ENCODE results near the gene MEGF6. TPM values are rescaled to one million over a fixed set of nuclear protein-coding genes. Genes with fewer than 3 reads are reported as not detected.

MEGF6 gene
- total RNA-seq, 1 experiment from 2014 or later: 32.4 TPM

- no peak overlapping the region for H3K27ac Mint-ChIP-seq (ENCODE audit: unreplicated experiment)
- H3K9me3 Mint-ChIP-seq (ENCODE audit: low read depth, unreplicated experiment): no peaks in the 10 kb centered on the region
- TF ChIP-seq, protein P1, sequence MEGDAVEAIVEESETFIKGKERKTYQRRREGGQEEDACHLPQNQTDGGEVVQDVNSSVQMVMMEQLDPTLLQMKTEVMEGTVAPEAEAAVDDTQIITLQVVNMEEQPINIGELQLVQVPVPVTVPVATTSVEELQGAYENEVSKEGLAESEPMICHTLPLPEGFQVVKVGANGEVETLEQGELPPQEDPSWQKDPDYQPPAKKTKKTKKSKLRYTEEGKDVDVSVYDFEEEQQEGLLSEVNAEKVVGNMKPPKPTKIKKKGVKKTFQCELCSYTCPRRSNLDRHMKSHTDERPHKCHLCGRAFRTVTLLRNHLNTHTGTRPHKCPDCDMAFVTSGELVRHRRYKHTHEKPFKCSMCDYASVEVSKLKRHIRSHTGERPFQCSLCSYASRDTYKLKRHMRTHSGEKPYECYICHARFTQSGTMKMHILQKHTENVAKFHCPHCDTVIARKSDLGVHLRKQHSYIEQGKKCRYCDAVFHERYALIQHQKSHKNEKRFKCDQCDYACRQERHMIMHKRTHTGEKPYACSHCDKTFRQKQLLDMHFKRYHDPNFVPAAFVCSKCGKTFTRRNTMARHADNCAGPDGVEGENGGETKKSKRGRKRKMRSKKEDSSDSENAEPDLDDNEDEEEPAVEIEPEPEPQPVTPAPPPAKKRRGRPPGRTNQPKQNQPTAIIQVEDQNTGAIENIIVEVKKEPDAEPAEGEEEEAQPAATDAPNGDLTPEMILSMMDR (IDR thresholded peaks at IDR 0.05; ENCODE audit: unreplicated experiment): no peak
- no peaks in the 10 kb centered on the region for H3K27me3 Mint-ChIP-seq (ENCODE audit: unreplicated experiment)
- H3K4me3 Mint-ChIP-seq (ENCODE audit: low read depth, unreplicated experiment): peak overlapping the region; percentile 22
- CTCF ChIA-PET: no interaction called here
- H3K36me3 Mint-ChIP-seq (ENCODE audit: insufficient read depth, unreplicated experiment): peaks cover 39% of the 10 kb centered on the region
- no peak for DNase-seq
- no TSS peak for BruUV-seq (replicated peaks)
- intact Hi-C loops (cut with micrococcal nuclease; ENCODE audit: unreplicated experiment): no loop called here
- H3K4me1 Mint-ChIP-seq (ENCODE audit: low read depth, unreplicated experiment): peaks cover 39% of the 10 kb centered on the region
Observed at GRCh38 chr1:3456964-3457909, 154.1 kb downstream of the MEGF6 start.

- Mint-ChIP-seq H3K4me3 (ENCODE audit: low read depth, unreplicated experiment) (no peak overlapping the region), H3K27me3 (ENCODE audit: unreplicated experiment) (no peaks in the 10 kb centered on the region), H3K4me1 (ENCODE audit: low read depth, unreplicated experiment) (peaks cover 39% of the 10 kb centered on the region), H3K9me3 (ENCODE audit: low read depth, unreplicated experiment) (no peaks in the 10 kb centered on the region), H3K27ac (ENCODE audit: unreplicated experiment) (no peak overlapping the region), H3K36me3 (ENCODE audit: insufficient read depth, unreplicated experiment) (peaks cover 39% of the 10 kb centered on the region)
- intact Hi-C loops (cut with micrococcal nuclease; ENCODE audit: unreplicated experiment): no loop called here
- CTCF ChIA-PET: no interaction called here
- TF ChIP-seq, protein P1 (IDR thresholded peaks at IDR 0.05; ENCODE audit: unreplicated experiment): no peak
- no TSS peak for BruUV-seq (replicated peaks)
- DNase-seq: no peak
Observed at GRCh38 chr1:3456449-3456963, 154.8 kb downstream of the MEGF6 start.

- Mint-ChIP-seq H3K4me3 (ENCODE audit: low read depth, unreplicated experiment) (peak overlapping the region; percentile 72), H3K27me3 (ENCODE audit: unreplicated experiment) (peaks cover under 1% of the 10 kb centered on the region), H3K4me1 (ENCODE audit: low read depth, unreplicated experiment) (peaks cover 37% of the 10 kb centered on the region), H3K36me3 (ENCODE audit: insufficient read depth, unreplicated experiment) (peaks cover 35% of the 10 kb centered on the region), H3K9me3 (ENCODE audit: low read depth, unreplicated experiment) (no peaks in the 10 kb centered on the region), H3K27ac (ENCODE audit: unreplicated experiment) (peak overlapping the region; percentile 47)
- intact Hi-C loops (cut with micrococcal nuclease; ENCODE audit: unreplicated experiment): no loop called here
- CTCF ChIA-PET: no interaction called here
- no peak for DNase-seq
- BruUV-seq (replicated peaks): no TSS peak
- TF ChIP-seq, protein P1 (IDR thresholded peaks at IDR 0.05; ENCODE audit: unreplicated experiment): no peak
Observed at GRCh38 chr1:3455670-3456448, 155.4 kb downstream of the MEGF6 start.

GRCh38 chr1:3454811-3455618 is 156.3 kb downstream of the MEGF6 start:
- CTCF ChIA-PET: interaction anchor here (3.2 kb wide), 1 partner anchor 164 kb away, joined by 41 read pairs; no protein-coding TSS in a partner anchor
- peaks cover 29% of the 10 kb centered on the region for H3K4me1 Mint-ChIP-seq (ENCODE audit: low read depth, unreplicated experiment)
- no peaks in the 10 kb centered on the region for H3K9me3 Mint-ChIP-seq (ENCODE audit: low read depth, unreplicated experiment)
- TF ChIP-seq, protein P1 (IDR thresholded peaks at IDR 0.05; ENCODE audit: unreplicated experiment): no peak
- intact Hi-C loops (cut with micrococcal nuclease; ENCODE audit: unreplicated experiment): no loop called here
- H3K4me3 Mint-ChIP-seq (ENCODE audit: low read depth, unreplicated experiment): peak overlapping the region; percentile 72
- DNase-seq: peak; percentile 66
- H3K27me3 Mint-ChIP-seq (ENCODE audit: unreplicated experiment): peaks cover 9% of the 10 kb centered on the region
- H3K36me3 Mint-ChIP-seq (ENCODE audit: insufficient read depth, unreplicated experiment): peaks cover 26% of the 10 kb centered on the region
- BruUV-seq (replicated peaks): TSS peak; percentile 47
- H3K27ac Mint-ChIP-seq (ENCODE audit: unreplicated experiment): peak overlapping the region; percentile 47

Measured in Calu3 (cell line).